GM15510 (cell line): Measurements from ENCODE around the gene CDCA3.

Source experiments
- POLR2A ChIP-seq: IDR thresholded peaks from 3 replicates; pipeline ENCODE4 v1.6.1; 2011; ENCODE audit warnings: borderline replicate concordance; ENCODE audit not compliant: insufficient read length; ENCODE audit errors: extremely low read depth

CDCA3 gene

DNA sequence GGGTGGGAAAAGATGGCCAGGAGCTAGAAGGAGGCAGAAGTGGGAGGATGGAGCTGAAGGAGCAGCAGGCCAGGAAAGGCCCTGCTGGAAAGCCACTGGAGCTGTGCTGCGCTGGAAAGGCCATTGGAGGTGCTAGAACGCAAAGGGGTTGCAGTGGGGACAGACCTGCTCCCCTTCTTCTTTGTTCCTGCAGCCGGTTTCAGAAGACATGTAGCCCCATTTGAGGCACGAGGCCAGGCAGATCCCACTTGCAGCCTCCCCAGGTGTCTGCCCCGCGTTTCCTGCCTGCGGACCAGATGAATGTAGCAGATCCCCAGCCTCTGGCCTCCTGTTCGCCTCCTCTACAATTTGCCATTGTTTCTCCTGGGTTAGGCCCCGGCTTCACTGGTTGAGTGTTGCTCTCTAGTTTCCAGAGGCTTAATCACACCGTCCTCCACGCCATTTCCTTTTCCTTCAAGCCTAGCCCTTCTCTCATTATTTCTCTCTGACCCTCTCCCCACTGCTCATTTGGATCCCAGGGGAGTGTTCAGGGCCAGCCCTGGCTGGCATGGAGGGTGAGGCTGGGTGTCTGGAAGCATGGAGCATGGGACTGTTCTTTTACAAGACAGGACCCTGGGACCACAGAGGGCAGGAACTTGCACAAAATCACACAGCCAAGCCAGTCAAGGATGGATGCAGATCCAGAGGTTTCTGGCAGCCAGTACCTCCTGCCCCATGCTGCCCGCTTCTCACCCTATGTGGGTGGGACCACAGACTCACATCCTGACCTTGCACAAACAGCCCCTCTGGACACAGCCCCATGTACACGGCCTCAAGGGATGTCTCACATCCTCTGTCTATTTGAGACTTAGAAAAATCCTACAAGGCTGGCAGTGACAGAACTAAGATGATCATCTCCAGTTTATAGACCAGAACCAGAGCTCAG lies 31.7 kb downstream of the CDCA3 start:
- no peak for TF ChIP-seq POLR2A

DNA sequence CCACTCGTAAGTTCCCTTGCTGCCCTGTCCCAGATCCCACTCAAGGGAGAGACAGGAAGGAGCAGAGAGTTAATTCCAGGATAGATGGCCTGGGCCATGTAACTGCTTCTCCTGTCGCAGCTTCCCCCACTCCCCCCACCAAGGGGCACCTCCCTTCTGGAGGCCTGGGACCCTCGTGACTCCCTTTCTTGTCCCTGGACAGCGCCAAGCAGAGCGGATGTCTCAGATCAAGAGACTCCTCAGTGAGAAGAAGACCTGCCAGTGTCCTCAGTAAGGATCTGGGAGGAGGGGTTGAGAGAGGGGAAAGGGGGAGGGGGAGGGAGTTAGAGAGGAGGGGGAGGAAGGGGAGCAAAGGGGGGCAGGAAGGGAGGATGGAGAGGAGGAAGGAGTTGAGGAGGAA lies 32.4 kb downstream of the CDCA3 start:
- TF ChIP-seq POLR2A: no peak

DNA sequence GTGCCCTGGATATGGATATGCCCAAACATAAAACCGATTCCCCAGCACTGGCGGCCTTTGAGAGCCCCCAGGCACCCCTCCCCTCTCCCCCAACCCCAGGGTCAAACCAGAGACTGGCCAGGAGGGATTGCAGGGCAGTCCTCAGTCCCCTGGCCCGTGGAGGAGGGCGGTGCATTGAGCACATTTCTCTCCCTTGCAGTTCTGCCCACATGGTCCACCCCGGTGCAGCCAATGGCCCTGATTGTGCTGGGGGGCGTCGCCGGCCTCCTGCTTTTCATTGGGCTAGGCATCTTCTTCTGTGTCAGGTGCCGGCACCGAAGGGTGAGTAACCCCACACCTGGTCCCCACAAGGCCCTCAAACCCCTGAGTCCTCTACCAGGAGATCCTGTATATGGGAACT lies 32.9 kb downstream of the CDCA3 start:
- no peak for TF ChIP-seq POLR2A

DNA sequence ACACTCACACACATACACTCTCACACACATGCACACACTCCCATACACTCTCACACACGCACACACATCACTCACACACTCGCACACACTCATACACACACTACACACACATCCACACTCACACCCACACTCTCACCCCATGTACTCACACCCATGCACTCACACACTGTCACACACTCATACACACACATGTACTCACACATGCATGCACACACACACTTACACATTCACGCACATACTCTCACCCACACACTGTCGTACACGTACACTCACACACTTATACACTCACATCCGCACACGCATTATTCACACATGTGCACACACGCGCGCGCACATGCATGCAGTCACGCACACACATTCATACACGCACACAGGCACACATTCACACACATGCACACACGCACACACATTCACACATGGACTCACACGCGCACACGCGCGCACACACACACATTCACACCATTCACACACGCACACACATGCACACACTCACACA lies 33.4 kb downstream of the CDCA3 start:
- no peak for TF ChIP-seq POLR2A

DNA sequence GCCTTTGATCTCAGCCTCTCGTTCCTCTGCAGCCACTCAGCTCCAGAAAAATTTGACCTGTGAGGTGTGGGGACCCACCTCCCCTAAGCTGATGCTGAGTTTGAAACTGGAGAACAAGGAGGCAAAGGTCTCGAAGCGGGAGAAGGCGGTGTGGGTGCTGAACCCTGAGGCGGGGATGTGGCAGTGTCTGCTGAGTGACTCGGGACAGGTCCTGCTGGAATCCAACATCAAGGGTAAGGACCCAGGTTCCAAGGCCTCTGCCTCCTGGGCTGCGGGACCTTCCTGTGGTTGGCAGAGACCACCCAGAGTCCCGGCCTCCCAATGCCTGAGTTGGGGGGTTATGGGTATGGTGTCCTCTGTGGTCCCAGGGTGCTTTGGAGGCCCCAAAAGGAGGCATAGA lies 34.0 kb downstream of the CDCA3 start:
- no peak for TF ChIP-seq POLR2A

DNA sequence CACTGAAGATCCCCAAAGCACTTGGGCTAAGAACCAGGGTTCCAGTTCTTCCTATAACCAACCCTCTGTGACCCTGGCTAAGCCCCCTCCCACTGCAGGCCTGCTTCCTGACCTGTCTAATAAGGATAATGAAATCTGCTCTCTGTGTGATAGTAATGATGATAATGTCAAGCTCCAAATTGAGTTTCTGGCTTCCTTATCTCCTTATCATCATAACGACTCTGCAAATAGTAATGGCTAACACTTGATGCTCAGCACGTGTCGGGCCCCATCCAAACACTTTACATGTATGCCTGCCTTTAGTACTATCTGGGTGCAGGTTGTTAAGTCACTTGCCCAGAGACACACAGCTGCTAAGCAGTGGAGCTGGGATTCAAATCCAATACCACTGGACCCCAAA lies 34.5 kb downstream of the CDCA3 start:
- no peak for TF ChIP-seq POLR2A

DNA sequence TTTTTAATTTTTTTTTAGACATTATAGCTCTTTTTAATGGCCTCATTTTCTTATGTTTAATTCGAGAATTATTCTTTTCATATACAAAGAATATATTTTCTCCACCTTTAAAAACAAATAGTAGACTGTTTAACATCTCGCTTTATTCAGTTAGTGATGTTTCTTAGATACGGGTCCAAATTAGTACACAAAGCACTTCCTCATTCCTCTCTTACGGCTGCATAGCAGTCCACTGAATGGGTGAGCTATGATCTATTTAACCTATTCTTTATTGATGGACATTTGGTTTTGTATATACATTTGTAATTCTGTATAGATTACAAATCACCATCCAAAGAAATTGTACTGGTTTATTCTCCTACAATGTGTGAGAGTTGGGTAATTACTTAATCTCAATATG lies 37.7 kb downstream of the CDCA3 start:
- TF ChIP-seq POLR2A: no peak

DNA sequence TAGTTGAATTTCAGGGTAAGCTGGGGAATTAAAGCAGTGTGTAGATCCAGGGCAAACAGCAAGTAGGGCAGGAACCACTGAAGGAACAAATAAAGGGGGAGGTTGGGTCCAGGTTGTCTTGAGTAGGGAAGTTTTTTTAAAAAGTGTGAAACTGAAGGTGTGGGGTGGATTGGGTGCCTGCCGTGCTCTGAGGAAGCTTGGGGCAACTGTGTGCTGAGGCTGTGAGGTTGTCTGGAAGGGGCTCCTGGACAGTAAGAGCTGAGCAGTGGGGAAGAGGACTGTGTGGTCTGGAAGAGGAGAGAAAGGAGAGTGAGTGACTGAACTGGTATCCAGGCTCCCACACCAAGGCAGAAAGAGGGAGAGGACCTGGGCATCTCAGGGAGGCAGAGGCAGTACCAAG lies 40.3 kb downstream of the CDCA3 start:
- no peak for TF ChIP-seq POLR2A

DNA sequence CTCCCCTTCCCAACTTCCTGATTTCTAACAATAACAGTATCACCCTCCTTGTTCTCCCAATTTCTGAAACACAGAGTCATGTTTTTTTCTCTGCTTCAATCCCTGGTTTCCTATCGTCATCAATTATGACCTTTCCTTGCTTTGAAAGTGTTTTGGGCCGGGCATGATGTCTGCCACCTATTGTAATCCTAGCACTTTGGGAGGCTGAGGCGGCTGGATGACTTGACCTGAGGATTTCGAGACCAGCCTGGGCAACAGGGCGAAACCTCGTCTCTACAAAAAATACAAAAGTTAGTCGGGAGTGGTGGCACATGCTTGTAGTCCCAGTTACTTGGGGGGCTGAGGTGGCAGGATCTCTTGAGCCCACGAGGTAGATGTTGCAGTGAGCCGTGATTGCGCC lies 42.0 kb downstream of the CDCA3 start:
- no peak for TF ChIP-seq POLR2A

DNA sequence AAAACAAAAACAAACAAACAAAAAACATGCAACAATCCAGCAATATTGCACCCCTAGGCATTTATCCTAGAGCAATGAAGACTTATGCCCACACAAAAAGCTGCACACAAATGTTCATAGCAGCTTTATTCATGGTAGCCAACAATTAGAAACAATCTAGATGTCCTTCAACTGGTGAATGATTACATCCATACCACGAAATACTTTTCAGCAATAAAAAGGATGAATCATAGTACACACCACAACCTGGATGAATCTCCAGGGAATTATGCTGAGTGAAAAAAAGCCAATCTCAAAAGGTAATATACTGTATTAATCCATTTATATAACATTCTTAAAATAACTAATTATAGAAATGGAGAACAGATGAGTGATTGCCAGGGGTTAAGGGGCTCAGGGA lies 43.9 kb downstream of the CDCA3 start:
- no peak for TF ChIP-seq POLR2A

DNA sequence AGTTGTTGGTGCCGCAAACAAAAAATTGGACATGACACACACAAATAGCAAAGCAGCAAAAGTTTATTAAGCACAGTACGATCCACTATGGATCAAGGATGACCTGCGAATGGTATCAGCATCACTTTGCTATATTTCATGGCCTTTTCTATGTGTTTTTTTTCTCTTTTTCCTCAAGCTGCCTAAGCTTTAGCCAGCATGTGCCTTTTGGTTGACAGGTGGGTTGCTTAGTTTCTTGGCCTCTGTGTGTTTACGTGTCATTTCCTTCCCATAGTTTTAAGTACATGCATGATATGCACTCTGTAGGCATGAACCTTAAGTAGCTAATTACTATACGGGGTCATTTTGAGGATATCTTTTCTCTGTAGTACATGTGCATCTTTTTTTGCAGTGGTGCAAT lies 51.9 kb downstream of the CDCA3 start:
- no peak for TF ChIP-seq POLR2A
